ENCODE results near the gene ANKRD28.

The ANKRD28 gene

GRCh38 chr3:15731024-15731423, 66.8 kb downstream of the ANKRD28 start:
- no peaks in the 10 kb centered on the region for H3K9me3 ChIP-seq (ENCODE audit: control insufficient read depth, low read length)
- H3K27me3 ChIP-seq (ENCODE audit: control insufficient read depth, insufficient read depth, low read length), result no peaks in the 10 kb centered on the region
- no peaks in the 10 kb centered on the region for H3K4me1 ChIP-seq (ENCODE audit: control insufficient read depth, insufficient read depth, low read length)
- H3K36me3 ChIP-seq (ENCODE audit: control insufficient read depth, insufficient read depth, low read length), result no peaks in the 10 kb centered on the region
- no peak overlapping the region for H3K9ac ChIP-seq (ENCODE audit: low read length)
- no peak overlapping the region for H3K4me3 ChIP-seq (ENCODE audit: low read length)

- no peaks in the 10 kb centered on the region for H3K9me3 ChIP-seq (ENCODE audit: control insufficient read depth, low read length)
- H3K4me3 ChIP-seq (ENCODE audit: low read length), result no peak overlapping the region
- H3K9ac ChIP-seq (ENCODE audit: low read length), result no peak overlapping the region
- no peaks in the 10 kb centered on the region for H3K4me1 ChIP-seq (ENCODE audit: control insufficient read depth, insufficient read depth, low read length)
- no peaks in the 10 kb centered on the region for H3K27me3 ChIP-seq (ENCODE audit: control insufficient read depth, insufficient read depth, low read length)
- H3K36me3 ChIP-seq (ENCODE audit: control insufficient read depth, insufficient read depth, low read length), result no peaks in the 10 kb centered on the region
These were observed 69.0 kb downstream of the ANKRD28 start for GRCh38 chr3:15728766-15729165.

- H3K9ac ChIP-seq (ENCODE audit: low read length), result no peak overlapping the region
- H3K4me1 ChIP-seq (ENCODE audit: control insufficient read depth, insufficient read depth, low read length), result no peaks in the 10 kb centered on the region
- no peaks in the 10 kb centered on the region for H3K9me3 ChIP-seq (ENCODE audit: control insufficient read depth, low read length)
- H3K36me3 ChIP-seq (ENCODE audit: control insufficient read depth, insufficient read depth, low read length), result no peaks in the 10 kb centered on the region
- no peak overlapping the region for H3K4me3 ChIP-seq (ENCODE audit: low read length)
- no peaks in the 10 kb centered on the region for H3K27me3 ChIP-seq (ENCODE audit: control insufficient read depth, insufficient read depth, low read length)
These were observed 70.9 kb downstream of the ANKRD28 start for GRCh38 chr3:15726881-15727280.

GRCh38 chr3:15726043-15726442, 71.7 kb downstream of the ANKRD28 start:
- H3K4me1 ChIP-seq (ENCODE audit: control insufficient read depth, insufficient read depth, low read length), result no peaks in the 10 kb centered on the region
- no peaks in the 10 kb centered on the region for H3K9me3 ChIP-seq (ENCODE audit: control insufficient read depth, low read length)
- no peaks in the 10 kb centered on the region for H3K27me3 ChIP-seq (ENCODE audit: control insufficient read depth, insufficient read depth, low read length)
- no peaks in the 10 kb centered on the region for H3K36me3 ChIP-seq (ENCODE audit: control insufficient read depth, insufficient read depth, low read length)
- H3K4me3 ChIP-seq (ENCODE audit: low read length), result no peak overlapping the region
- H3K9ac ChIP-seq (ENCODE audit: low read length), result no peak overlapping the region

- Histone ChIP-seq H3K36me3 (ENCODE audit: control insufficient read depth, insufficient read depth, low read length) (no peaks in the 10 kb centered on the region), H3K4me3 (ENCODE audit: low read length) (no peak overlapping the region), H3K4me1 (ENCODE audit: control insufficient read depth, insufficient read depth, low read length) (no peaks in the 10 kb centered on the region), H3K9me3 (ENCODE audit: control insufficient read depth, low read length) (no peaks in the 10 kb centered on the region), H3K9ac (ENCODE audit: low read length) (no peak overlapping the region), H3K27me3 (ENCODE audit: control insufficient read depth, insufficient read depth, low read length) (no peaks in the 10 kb centered on the region)
These were observed 73.3 kb downstream of the ANKRD28 start for GRCh38 chr3:15724446-15724845.

GRCh38 chr3:15723624-15723884, 74.2 kb downstream of the ANKRD28 start:
- Histone ChIP-seq H3K4me1 (ENCODE audit: control insufficient read depth, insufficient read depth, low read length) (no peaks in the 10 kb centered on the region), H3K36me3 (ENCODE audit: control insufficient read depth, insufficient read depth, low read length) (no peaks in the 10 kb centered on the region), H3K27me3 (ENCODE audit: control insufficient read depth, insufficient read depth, low read length) (no peaks in the 10 kb centered on the region)

GRCh38 chr3:15722877-15723623, 74.7 kb downstream of the ANKRD28 start:
- Histone ChIP-seq H3K36me3 (ENCODE audit: control insufficient read depth, insufficient read depth, low read length) (no peaks in the 10 kb centered on the region), H3K9ac (ENCODE audit: low read length) (no peak overlapping the region), H3K9me3 (ENCODE audit: control insufficient read depth, low read length) (no peaks in the 10 kb centered on the region), H3K4me1 (ENCODE audit: control insufficient read depth, insufficient read depth, low read length) (no peaks in the 10 kb centered on the region), H3K4me3 (ENCODE audit: low read length) (no peak overlapping the region), H3K27me3 (ENCODE audit: control insufficient read depth, insufficient read depth, low read length) (no peaks in the 10 kb centered on the region)

More at GRCh38 chr3:15723624-15723884, 74.2 kb downstream of the ANKRD28 start:
- Histone ChIP-seq H3K9me3 (ENCODE audit: control insufficient read depth, low read length) (no peaks in the 10 kb centered on the region), H3K4me3 (ENCODE audit: low read length) (no peak overlapping the region), H3K9ac (ENCODE audit: low read length) (no peak overlapping the region)

- no peaks in the 10 kb centered on the region for H3K36me3 ChIP-seq (ENCODE audit: control insufficient read depth, insufficient read depth, low read length)
These were observed 81.6 kb downstream of the ANKRD28 start for GRCh38 chr3:15716178-15716577.

GRCh38 chr3:15714448-15714847, 83.3 kb downstream of the ANKRD28 start:
- no peaks in the 10 kb centered on the region for H3K4me1 ChIP-seq (ENCODE audit: control insufficient read depth, insufficient read depth, low read length)
- no peak overlapping the region for H3K4me3 ChIP-seq (ENCODE audit: low read length)
- H3K9me3 ChIP-seq (ENCODE audit: control insufficient read depth, low read length), result no peaks in the 10 kb centered on the region
- no peaks in the 10 kb centered on the region for H3K27me3 ChIP-seq (ENCODE audit: control insufficient read depth, insufficient read depth, low read length)
- no peak overlapping the region for H3K9ac ChIP-seq (ENCODE audit: low read length)
- H3K36me3 ChIP-seq (ENCODE audit: control insufficient read depth, insufficient read depth, low read length), result no peaks in the 10 kb centered on the region

More at GRCh38 chr3:15716178-15716577, 81.6 kb downstream of the ANKRD28 start:
- no peak overlapping the region for H3K9ac ChIP-seq (ENCODE audit: low read length)
- H3K9me3 ChIP-seq (ENCODE audit: control insufficient read depth, low read length), result no peaks in the 10 kb centered on the region
- no peaks in the 10 kb centered on the region for H3K4me1 ChIP-seq (ENCODE audit: control insufficient read depth, insufficient read depth, low read length)
- H3K4me3 ChIP-seq (ENCODE audit: low read length), result no peak overlapping the region
- no peaks in the 10 kb centered on the region for H3K27me3 ChIP-seq (ENCODE audit: control insufficient read depth, insufficient read depth, low read length)

GRCh38 chr3:15713364-15713763, 84.4 kb downstream of the ANKRD28 start:
- Histone ChIP-seq H3K9ac (ENCODE audit: low read length) (no peak overlapping the region), H3K36me3 (ENCODE audit: control insufficient read depth, insufficient read depth, low read length) (no peaks in the 10 kb centered on the region), H3K9me3 (ENCODE audit: control insufficient read depth, low read length) (no peaks in the 10 kb centered on the region), H3K27me3 (ENCODE audit: control insufficient read depth, insufficient read depth, low read length) (no peaks in the 10 kb centered on the region), H3K4me1 (ENCODE audit: control insufficient read depth, insufficient read depth, low read length) (no peaks in the 10 kb centered on the region), H3K4me3 (ENCODE audit: low read length) (no peak overlapping the region)

GRCh38 chr3:15711281-15711680, 86.5 kb downstream of the ANKRD28 start:
- H3K27me3 ChIP-seq (ENCODE audit: control insufficient read depth, insufficient read depth, low read length), result no peaks in the 10 kb centered on the region
- H3K9ac ChIP-seq (ENCODE audit: low read length), result no peak overlapping the region
- no peaks in the 10 kb centered on the region for H3K36me3 ChIP-seq (ENCODE audit: control insufficient read depth, insufficient read depth, low read length)
- H3K4me1 ChIP-seq (ENCODE audit: control insufficient read depth, insufficient read depth, low read length), result no peaks in the 10 kb centered on the region
- no peak overlapping the region for H3K4me3 ChIP-seq (ENCODE audit: low read length)
- H3K9me3 ChIP-seq (ENCODE audit: control insufficient read depth, low read length), result no peaks in the 10 kb centered on the region

- no peaks in the 10 kb centered on the region for H3K9me3 ChIP-seq (ENCODE audit: control insufficient read depth, low read length)
These were observed 88.7 kb downstream of the ANKRD28 start for GRCh38 chr3:15708882-15709677.

More at GRCh38 chr3:15708882-15709677, 88.7 kb downstream of the ANKRD28 start:
- no peaks in the 10 kb centered on the region for H3K4me1 ChIP-seq (ENCODE audit: control insufficient read depth, insufficient read depth, low read length)
- H3K4me3 ChIP-seq (ENCODE audit: low read length), result no peak overlapping the region
- H3K9ac ChIP-seq (ENCODE audit: low read length), result no peak overlapping the region
- H3K36me3 ChIP-seq (ENCODE audit: control insufficient read depth, insufficient read depth, low read length), result no peaks in the 10 kb centered on the region
- H3K27me3 ChIP-seq (ENCODE audit: control insufficient read depth, insufficient read depth, low read length), result no peaks in the 10 kb centered on the region
